ENCODE measurements around the gene CMBL. TPM values are rescaled to one million over a fixed set of nuclear protein-coding genes. Genes with fewer than 3 reads are reported as not detected.

Gene CMBL
- 1 to 10 TPM; 8.2 to 9.4 (median 9.2) TPM for total RNA-seq

DNA sequence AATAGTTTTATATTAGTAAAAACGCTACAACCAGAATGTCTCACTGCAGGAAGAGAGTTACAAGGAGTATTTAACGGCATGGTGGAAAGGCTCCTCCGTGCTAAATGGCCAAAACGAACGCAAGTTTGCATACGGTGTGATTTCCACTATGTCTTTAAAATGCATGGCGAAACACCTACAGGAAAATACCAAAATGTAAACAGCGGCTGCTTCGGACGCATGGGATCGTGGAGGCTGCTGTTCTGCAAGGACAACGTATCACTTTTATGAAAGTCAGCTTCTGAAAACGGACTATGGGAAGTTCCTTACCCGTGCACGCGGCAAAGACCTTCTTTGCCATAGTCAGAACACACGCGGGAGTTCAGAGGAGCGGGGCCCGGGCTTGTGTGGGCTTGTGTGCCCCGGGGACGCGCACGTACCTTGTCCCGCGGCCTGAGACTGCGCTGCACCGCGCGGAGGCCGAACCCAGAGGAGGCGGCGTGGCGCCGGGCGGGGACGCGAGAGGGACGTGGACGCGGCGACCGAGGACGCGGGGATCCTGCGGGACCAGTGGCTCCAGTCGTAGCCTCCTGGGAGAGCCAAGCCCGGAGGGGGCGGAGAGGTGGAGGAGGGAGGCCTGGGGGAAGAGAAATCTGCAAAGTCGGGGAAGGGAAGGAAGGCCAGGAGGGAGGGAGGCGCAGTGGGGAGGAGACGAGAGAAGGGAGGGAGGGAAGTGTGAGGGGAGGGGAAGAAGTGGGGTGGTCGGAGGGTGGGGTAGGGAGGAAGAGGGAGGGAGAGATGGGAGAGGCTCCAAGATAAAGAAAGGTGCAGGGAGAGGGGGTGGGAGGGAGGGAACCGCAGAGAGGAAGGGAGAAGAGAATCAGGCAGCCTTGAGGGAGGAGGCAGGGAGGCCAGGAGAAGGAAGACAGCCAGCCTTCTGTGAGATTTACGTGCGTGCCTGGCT is at the start of gene CMBL:
CMBL (minus strand) TSS at position 697 of the 943 bp plus-strand sequence. CDS start 17,140 bp downstream, outside the sequence.
- H3K27ac ChIP-seq, result peak within 1 kb of the TSS; percentile 76 to 89
- H3K9me3 ChIP-seq, result no peaks in the 10 kb centered on the region
- H3K4me3 ChIP-seq, result peak within 1 kb of the TSS; percentile 59 to 87 (median 60)
- H3K4me1 ChIP-seq, result no peaks in the 10 kb centered on the region
- H3K27me3 ChIP-seq, result no peaks in the 10 kb centered on the region
- peak in 1 of 2 donors; percentile 58 for DNase-seq (ENCODE audit: low spot score in 2 of 2)
- no peaks in the 10 kb centered on the region for H3K36me3 ChIP-seq
- TF ChIP-seq POLR2AphosphoS5 (IDR thresholded peaks at IDR 0.05), result peak in 1 of 3 donors; percentile 32
- TF ChIP-seq, protein P1, sequence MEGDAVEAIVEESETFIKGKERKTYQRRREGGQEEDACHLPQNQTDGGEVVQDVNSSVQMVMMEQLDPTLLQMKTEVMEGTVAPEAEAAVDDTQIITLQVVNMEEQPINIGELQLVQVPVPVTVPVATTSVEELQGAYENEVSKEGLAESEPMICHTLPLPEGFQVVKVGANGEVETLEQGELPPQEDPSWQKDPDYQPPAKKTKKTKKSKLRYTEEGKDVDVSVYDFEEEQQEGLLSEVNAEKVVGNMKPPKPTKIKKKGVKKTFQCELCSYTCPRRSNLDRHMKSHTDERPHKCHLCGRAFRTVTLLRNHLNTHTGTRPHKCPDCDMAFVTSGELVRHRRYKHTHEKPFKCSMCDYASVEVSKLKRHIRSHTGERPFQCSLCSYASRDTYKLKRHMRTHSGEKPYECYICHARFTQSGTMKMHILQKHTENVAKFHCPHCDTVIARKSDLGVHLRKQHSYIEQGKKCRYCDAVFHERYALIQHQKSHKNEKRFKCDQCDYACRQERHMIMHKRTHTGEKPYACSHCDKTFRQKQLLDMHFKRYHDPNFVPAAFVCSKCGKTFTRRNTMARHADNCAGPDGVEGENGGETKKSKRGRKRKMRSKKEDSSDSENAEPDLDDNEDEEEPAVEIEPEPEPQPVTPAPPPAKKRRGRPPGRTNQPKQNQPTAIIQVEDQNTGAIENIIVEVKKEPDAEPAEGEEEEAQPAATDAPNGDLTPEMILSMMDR (IDR thresholded peaks at IDR 0.05), result no peak
- intact Hi-C loops (cut with DNase I; ENCODE audit: low total_unique reads), result no loop called here

DNA sequence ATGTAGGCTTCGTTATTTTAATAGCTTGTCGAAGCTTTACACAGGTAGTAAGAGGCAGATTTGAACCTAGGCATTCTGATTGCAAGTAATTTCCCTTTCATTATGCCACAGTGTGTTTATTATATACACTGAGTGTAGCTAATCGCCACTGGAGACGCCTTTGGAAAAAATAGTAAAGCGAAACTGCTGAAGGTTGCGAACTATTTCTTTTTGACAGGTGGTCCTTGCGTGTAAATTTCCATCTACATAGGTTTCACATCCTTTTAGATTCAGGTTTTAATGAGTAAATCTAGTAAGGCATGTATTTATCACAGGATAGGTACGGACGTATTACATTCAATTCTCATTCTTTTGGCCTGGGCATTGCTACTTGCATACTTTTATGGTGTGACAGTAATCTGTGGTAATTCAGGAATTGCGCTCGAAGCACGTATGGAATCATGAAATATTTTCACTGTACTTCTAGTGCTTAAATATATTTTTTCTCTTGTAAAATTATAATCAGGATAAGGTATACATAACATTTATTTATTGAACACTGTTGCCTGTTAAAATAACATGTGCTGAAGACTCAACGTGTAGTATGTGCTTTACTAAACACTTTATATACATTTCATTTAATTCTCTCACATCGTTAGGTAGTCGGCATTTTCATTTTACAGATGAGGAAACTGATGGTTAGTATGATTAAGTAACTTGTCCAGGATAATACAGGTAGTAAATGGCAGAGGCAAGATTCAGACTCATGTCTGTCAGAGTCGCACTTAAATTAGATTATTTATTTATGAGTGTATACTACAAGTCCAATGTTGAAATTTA is 47.6 kb upstream of the CMBL start:
- TF ChIP-seq POLR2AphosphoS5 (IDR thresholded peaks at IDR 0.05) (no peak), POLR2A (IDR thresholded peaks at IDR 0.05) (no peak)
- TF ChIP-seq, protein P1 (IDR thresholded peaks at IDR 0.05), result no peak
- no peaks in the 10 kb centered on the region for H3K9me3 ChIP-seq
- no peaks in the 10 kb centered on the region for H3K4me1 ChIP-seq
- DNase-seq (ENCODE audit: low spot score in 2 of 2), result no peak
- no peaks in the 10 kb centered on the region for H3K36me3 ChIP-seq
- peak overlapping the region; percentile 77 to 99 (median 97) for H3K4me3 ChIP-seq
- no peaks in the 10 kb centered on the region for H3K27me3 ChIP-seq
- intact Hi-C loops (cut with DNase I; ENCODE audit: low total_unique reads), result no loop called here
- H3K27ac ChIP-seq, result peak overlapping the region; percentile 28 to 99

- TF ChIP-seq POLR2AphosphoS5 (IDR thresholded peaks at IDR 0.05) (no peak), POLR2A (IDR thresholded peaks at IDR 0.05) (no peak)
- TF ChIP-seq, protein P1 (IDR thresholded peaks at IDR 0.05), result no peak
- Histone ChIP-seq H3K27ac (peak overlapping the region; percentile 95 to 99), H3K4me3 (peak overlapping the region; percentile 77 to 99 (median 97)), H3K9me3 (no peaks in the 10 kb centered on the region), H3K36me3 (no peaks in the 10 kb centered on the region), H3K27me3 (no peaks in the 10 kb centered on the region), H3K4me1 (no peaks in the 10 kb centered on the region)
- intact Hi-C loops (cut with DNase I; ENCODE audit: low total_unique reads), result no loop called here
- peak in 1 of 2 donors; percentile 40 for DNase-seq (ENCODE audit: low spot score in 2 of 2)
These were observed 46.6 kb upstream of the CMBL start for GRCh38 chr5:10354048-10354872.

DNA sequence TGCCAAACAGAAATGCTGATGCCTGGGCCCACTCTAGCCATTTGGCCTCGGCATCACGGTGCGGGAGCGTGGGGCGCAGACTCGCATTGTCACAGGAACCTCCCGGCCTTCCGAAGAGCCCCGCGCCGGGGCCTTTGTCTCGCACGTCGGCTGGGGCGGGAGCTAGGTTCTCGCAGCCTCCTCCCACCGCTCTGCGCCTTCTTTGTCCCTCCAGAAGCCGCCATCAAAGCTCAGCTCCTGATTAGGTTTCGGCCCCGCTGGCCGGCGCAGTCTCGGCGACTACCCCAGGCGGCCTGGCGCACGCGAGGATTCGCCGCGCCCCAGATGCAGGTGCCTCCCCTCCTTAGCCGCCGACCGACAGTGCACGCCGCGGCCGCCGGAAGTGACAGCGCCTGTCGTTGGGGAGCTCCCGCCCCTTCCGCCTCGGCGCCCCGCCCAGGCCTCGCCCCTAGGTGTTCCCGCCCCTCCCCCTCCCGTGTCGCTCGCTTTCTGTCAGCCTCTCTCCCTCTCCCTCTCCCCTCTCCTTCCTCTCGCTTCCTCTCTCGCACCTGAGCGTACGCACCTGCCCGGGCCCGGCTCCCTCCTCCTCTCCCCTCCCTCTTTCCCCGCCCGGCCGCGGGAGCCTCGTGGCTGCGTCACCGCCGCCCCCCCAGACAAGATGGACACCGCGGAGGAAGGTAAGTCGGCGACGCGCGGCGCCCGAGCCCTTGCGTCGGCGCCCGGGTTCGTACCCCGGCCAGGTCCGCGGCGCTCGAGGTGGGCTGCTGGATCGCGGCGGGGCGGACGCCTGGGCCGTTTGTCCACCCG is 45.7 kb upstream of the CMBL start, which contains the start of gene MARCHF6:
MARCHF6 (plus strand) TSS at position 455 of the 807 bp plus-strand sequence; CDS start at position 659, 204 bp downstream.
- Histone ChIP-seq H3K4me1 (no peaks in the 10 kb centered on the region), H3K4me3 (peak within 1 kb of the TSS; percentile 77 to 99 (median 97)), H3K27ac (peak within 1 kb of the TSS; percentile 95 to 99), H3K27me3 (no peaks in the 10 kb centered on the region), H3K36me3 (no peaks in the 10 kb centered on the region), H3K9me3 (no peaks in the 10 kb centered on the region)
- intact Hi-C loops (cut with DNase I; ENCODE audit: low total_unique reads), result no loop called here
- peak; percentile 87 for TF ChIP-seq POLR2A (IDR thresholded peaks at IDR 0.05)
- TF ChIP-seq POLR2AphosphoS5 (IDR thresholded peaks at IDR 0.05), result peak; percentile 81 to 89 (median 83)
- TF ChIP-seq, protein P1 (IDR thresholded peaks at IDR 0.05), result no peak
- peak; percentile 93 to 97 for DNase-seq (ENCODE audit: low spot score in 2 of 2)
